SIG-M5 (cell line): Measurements from ENCODE around the gene RBM43.
"Not testable (repeated sequence)": the region's sequence is repeated elsewhere in the genome, so short reads cannot be mapped to it uniquely, and the experiment has no call there.

Source experiments
- DNase-seq: peaks from one replicate; lab custom pipeline; 2025; lab: John Stamatoyannopoulos, UW

RBM43 gene

DNA sequence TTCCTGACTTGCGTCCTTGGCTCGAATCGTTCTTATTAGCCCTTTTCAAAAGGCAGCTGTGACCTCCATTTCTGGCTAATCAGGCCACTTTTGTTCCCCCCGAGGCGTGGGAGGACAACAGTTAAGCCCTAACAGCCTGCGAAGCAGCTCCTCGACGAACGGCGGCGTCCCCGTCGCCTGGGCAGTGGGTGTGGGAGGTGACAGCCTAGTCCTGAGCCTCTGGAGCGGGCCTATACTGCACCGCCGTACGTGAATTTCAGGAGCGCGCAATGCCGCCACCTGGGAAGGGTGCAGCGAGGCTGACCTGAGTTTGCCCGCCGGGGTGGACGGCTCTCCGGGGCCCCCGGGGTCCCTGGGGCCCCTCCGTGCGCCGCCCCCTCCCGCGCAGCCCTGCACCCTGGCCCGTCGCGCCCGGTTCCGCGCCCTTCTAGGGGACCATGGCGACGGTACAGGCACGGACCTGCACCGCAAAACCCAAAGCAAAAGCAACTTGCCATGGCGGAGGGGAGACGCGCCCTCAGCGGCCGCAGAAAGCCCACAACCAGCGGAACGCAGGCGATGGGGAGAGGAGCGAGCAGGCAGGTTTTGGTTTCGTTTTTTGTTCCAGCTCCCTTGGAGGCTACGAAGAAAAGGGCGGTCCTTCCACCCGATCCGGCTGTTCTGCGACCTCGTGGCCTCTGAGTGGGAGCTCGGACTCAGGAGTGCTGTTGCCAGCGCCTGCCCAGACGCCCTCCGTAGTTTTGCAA lies at the start of gene RBM43:
TSS of gene RBM43 (minus strand) at position 633 of the 746 bp plus-strand sequence. CDS start at position 497, 136 bp downstream.
- DNase-seq = peak; percentile 20

DNA sequence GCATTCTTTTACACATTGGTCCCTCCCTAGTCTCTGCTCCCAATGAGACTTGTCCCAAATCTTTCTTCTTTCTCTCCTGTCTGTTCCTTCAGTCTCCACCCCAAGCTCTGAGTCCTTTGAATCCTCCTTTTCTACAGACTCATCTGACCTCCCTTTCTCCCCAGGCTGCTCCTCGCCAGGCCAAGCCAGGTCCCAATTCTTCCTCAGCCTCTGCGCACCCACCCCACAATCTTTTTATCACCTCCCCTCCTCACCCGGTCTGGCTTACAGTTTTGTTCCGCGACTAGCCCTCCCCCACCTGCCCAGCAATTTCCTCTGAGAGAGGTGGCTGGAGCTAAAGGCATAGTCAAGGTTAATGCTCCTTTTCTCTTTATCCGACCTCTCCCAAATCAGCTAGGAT lies 48.6 kb upstream of the RBM43 start:
- DNase-seq = not testable (repeated sequence)

DNA sequence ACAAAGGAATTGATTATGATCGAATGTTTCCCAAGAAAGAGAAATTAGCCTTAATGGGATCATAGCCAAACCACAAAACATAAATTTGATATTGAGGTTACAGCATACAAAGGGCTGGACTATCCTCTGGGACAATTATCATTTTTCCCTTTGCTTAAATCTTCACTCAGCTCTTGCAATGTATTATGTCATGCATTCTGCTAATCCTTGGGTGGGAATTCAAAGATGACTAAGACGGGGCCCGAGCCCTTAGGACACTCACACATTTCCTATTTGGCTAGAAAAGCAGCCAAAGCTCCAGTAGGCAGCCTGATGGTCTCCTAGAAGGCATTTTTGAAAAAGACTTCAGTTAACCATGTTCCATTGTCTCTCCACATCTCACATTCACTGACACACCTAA lies 45.0 kb upstream of the RBM43 start:
- DNase-seq = no peak

DNA sequence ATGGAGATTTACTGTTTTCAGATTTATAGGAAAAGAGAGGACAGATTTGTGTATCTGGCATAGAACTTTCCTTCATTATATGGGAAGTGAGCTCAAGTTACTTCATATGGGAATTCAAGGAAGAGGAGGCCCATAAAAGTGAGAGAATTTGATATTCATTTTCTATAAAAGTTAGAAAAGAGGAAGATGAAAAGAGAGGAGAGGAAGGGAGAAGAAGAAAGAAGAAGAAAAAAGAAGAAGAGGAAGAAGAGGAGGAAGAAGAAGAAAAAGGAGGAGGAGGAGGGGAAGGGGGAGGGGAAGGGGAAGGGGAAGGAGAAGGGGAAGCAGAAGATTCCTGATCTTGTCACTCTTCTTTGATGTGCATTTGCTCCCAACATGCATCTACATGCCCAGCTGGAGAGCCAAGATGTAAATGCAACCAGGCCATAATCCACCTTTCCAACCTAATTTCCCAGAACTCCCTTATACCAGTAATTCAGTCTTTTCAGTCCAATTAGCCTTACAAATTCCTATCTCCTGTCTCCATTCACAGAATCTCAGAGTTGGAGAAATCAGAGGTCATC lies 43.5 kb upstream of the RBM43 start:
- DNase-seq = no peak

DNA sequence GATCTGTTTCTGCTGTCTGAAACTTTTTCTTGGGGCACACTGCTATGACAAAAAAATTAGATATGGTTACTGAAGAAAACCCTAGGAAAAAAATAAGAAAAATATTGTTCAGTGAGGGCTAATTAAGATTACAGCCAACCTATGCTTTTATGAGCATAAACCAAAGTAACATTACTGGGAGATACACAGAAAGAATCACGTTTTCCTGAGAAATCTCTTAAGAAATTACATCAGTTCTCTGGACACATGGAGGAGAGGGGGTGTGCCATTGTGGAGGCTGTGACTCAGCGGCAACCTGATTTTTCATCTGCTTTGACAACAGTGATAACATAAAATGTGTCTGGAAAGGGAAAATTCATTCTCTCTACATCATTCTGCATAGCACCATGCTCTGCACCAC lies 41.2 kb upstream of the RBM43 start:
- no peak for DNase-seq

DNA sequence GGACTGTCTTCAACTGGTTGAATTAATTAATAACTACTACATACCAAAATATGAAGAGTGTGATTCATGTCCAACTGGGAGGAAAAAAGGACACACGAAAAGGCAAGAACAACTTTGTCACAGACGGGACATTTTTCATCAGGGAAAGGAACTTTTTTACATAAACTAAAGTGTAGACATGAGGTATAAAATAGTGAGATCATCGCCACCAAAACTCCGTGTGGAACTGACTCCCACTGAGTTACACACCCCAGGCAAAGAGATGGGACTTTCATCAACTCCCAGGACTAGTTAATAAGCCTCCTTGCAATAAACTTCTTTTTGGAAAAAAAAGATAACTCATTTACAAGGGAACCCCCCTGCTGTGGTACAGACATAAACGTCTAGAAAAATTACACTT lies 40.7 kb upstream of the RBM43 start:
- DNase-seq = no peak

DNA sequence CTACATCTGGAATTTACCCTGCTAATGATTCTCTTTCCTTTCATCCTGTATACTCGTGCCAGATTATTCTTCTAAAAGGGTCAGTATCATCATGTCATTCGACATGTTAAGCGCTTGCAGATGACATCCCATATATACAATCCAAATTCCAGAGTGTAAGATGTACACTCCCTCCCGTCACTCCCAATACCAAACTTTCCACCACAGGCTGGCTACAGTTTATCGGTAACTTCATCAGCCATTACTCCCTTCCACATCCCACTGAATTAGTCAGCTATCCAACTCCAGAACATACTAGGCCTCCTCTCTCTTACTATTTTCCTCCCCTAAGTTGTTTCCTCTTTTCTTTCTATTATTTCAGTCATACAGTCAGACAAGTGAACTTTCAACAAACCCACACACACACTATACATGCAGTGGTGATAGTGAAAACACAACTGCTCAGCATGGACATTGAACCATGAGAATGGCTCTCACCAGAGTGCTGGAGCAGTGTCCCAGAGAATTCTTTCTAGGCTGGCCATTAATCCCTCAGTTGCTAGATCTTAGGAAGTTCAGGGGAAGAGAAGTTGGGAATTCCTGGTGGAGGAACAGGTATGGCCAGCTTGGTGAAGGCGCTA lies 38.4 kb upstream of the RBM43 start:
- no peak for DNase-seq

DNA sequence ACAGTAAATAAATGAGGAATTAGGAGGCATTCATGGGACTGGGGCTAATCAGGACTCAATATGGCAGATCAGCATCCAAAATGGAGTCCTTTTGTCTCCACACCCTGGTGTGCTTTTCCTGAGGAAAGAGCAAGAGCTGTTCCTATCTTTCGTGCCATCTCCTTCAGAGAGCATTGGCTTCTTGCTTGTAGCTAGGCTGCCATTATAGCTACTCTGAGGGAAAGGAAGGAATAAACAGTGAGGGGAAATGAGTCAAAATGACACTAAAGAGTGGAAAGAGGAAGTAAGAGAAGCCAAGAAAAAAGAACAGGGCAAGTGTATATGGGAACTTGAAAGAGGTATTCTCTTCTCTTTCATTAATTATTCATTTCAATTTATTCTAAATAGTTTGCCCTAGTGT lies 36.2 kb upstream of the RBM43 start:
- DNase-seq = peak; percentile 79

DNA sequence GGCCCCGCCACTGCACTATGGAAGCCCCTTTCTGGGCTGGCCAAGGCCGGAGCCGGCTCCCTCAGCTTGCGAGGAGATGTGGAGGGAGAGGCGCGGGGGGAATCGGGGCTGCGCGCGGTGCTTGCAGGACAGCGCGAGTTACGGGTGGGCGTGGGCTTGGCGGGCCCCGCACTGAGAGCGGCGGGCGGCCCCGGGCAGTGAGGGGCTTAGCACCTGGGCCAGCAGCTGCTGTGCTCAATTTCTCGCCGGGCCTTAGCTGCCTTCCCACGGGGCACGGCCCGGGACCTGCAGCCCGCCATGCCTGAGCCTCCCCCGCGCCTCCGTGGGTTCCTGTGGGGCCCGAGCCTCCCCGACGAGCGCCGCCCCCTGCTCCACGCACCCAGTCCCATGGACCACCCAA lies 34.3 kb upstream of the RBM43 start:
- DNase-seq = not testable (repeated sequence)

DNA sequence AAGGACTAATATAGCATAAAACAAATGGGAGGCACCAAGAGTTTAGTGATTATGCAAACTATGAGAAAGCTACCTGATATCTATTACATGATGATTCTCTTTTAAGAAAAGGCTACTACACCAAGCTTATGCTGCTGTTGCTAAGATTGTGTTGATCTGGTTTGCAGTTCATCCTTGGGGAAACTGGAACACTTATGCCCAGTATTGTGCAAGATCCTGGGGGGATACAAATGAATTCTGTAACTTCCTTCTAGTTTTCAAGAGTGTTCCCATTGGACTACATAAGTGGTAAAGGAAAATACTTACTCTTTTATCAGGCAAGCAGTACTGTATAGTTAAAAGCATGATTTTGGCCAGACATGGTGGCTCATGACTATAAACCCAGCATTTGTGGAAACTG lies 30.9 kb upstream of the RBM43 start:
- no peak for DNase-seq

DNA sequence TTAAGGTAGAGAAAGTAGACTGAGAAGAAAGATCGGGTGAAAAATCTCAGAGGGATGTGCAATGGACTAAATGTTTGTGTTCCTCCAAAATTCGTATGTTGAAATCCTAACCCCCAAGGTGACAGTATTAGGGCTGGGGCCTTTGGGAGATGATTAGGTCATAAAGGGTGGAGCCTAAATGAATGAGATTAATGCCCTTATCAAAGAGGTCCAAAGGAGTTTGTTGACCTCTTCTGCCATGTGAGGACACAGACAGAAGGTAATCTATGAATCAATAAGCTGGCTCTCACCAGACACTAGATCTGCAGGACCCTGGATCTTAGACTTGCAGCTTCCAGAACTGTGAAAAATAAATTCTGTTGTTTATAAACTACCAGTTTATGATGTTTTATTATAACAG lies 30.5 kb upstream of the RBM43 start:
- no peak for DNase-seq

DNA sequence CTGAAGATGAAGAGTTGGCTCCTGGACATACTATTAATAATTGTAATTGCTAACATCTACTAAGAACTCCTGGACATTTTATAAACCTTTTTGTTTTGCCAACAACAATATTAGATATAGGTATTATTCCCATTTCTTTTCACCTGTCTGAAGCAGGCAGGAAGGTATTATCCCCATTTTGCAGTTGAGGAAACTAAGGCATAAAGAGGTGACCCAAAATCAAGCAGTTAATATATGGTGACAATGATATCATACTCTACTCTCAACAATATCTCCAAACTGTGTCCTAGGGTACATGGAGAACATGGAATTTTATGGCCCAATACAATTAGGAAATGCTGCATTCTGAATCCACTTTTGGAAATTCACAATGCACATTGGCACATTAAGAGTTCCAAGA lies 29.6 kb upstream of the RBM43 start:
- no peak for DNase-seq

DNA sequence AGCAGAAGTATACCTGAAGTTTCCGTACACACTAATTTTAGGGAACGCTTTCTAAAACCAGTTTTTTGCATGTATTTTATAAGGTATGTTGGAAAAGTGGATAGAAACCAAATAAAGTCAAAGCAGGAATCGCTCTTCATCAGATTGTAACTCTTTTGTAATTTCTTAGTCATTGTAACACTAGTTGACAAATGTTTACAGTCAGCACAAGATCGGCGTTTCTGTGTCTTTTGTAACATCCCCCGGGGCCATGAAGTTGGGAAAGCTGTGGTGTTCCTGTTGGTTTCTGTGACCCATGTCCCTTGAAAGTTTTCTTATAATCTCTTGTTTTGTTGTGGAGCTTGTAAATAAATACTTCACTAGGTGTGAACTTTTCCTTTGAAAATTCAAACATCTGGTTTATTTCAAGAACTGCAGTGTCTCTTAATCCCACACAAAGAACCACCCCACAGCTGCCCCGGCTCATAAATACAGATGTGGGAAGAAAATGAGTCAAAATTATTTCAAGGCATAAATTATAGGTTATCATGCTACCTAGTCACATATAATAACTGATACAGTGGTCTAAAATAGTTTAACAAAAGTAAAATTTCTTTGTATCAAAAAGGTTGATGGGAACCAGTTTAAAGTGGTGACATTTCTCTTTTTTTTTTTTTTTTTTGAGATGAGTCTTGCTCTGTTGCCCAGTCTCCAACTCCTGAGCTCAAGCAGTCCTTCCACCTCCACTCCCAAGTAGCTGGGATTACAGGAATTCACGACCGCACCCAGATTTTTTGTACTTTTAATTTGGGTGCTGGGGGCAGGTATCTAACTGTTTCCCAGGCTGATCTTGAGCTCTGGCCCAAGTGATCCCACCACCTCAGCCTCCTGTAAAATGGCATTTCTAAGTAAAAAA lies 28.6 kb upstream of the RBM43 start:
- no peak for DNase-seq

DNA sequence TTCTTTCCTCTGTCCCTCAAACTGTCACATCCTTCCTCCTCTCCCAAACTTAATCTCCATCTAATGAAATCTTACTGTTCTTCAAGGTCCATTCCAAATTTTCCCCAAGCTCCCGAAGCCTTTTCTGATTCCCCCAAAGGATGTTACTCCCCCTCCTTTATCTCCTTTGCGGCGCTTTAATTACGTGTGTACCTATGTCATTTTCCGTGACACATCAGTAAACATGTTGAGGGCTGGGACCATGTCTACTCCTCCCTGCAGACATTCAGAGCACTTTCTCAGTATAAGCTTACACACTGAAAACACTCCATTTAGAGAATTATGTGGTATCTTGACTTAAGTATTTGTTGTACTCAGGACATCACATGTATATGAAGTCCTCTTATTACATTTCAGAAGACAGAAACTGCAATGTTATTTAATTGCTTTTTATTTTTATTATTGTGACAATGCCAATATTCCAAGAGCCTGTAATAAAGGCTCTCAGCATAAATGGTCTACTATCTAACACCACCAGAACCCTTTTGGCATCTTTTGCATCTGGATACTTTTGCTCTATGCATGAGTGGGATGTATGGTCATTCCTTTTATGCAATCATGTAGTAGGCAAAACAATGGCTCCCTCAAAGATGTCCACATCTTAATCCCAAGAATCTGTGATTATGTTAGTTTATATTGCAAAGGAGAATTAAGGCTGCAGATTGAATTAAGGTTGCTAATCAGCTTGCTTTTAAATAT lies 26.0 kb upstream of the RBM43 start:
- DNase-seq = no peak

DNA sequence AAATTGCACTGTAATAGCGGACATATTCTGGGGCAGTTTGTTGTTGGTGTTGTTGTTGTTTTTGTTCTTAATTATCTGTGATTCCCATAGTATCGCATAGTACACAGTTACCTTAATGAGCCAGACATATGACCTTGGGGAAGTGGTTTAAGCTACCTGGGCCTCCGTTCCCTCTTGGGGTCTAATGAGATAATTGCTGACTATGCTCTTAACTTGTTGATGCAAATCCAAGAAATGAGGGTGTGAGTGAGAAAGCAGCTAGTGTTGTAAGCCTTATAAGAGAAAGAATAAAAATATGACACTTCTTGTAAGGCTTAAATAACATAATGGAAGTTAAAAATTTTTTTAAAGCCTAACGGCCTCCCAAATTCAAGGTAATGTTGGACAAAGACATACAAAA lies 20.7 kb upstream of the RBM43 start:
- no peak for DNase-seq

DNA sequence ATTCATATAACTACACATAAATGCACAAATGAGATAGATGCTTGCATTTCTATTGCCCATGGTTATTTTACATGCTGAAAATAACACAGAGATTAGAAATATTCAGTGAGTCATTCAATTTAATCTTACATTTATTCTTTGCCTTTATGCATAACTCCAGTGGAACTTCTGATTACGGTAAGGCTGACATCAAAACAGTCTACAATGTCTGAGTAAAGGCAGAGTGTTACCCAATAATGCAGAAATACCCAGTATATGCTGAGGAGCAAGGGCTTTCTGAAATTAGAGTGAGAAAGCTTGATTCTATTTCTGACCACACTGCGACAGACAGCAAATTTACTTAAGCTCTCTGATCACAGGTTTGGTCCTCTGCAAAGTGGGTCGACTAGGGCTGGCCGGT lies 18.6 kb upstream of the RBM43 start:
- DNase-seq = no peak

DNA sequence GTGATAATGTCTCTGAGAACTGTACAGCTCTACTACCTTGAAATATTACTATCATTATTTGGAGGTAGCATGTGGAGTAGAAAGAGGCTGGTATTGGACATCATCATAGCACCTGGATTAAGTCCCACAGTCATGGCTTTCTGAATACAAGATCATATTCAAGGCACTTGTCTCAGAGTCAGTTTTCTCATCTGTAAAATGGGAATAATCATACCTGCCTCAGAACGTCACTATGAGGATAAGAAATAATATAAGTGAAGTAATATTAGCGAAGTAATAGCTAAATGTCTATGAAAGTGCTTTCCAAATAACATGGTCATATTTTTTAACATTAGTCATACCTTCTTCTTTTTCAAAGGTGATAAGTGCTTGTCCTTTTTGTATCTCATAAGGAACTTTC lies 16.8 kb upstream of the RBM43 start:
- DNase-seq = no peak

DNA sequence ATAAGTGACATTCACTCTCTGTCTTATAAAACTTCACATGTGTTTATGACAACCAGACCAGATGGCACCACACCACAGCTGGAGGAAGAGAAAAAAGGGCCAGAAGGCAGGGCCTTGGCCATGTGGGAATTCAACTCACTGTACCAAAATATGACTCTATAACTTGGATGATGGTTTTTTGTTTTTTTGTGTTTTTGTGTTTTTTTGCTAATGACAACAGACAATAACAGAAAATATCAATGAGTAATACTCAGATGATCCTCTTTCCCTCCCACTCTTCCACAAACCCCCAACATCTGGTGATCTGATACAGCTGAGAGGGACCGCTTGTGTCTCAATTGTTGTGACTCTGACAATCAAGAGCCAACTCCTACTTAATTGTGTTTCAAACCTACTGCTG lies 15.4 kb upstream of the RBM43 start:
- DNase-seq = no peak

DNA sequence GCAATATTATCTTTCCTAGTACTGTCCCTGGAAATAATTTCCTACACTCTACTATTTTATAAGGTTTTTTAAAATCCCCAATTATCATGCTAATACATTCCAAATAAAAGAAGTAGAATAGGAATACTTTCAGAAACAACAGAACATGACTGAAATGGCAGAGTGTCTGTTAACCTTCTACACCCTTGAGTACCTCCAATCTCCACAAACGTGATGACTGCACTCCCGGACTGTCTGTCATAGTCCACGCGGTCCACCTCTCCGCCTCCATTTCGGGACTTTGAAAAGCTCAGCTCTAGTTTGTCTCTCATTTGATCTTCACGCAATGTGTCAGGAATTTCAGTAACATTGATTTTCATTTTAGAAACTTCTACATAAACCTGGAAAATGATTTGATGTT lies 13.6 kb upstream of the RBM43 start:
- no peak for DNase-seq

DNA sequence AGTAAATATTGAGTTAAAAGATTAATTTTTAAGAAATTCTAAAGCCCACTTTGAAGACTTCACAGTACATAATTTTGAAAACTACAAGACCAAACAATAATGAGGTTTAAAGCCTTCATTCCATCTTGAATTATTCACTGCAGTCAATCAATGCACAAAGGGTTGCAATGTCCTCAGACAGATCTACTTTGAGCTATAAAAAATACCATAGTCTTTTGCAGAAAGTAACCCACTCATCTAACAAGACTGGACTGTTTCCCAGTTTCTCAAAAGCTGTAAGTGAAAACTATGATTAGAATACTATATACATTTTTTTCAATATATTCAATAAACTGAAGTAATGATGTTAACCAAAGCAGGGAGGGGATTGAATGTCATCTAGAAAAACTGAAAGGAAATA lies 10.2 kb upstream of the RBM43 start:
- no peak for DNase-seq

DNA sequence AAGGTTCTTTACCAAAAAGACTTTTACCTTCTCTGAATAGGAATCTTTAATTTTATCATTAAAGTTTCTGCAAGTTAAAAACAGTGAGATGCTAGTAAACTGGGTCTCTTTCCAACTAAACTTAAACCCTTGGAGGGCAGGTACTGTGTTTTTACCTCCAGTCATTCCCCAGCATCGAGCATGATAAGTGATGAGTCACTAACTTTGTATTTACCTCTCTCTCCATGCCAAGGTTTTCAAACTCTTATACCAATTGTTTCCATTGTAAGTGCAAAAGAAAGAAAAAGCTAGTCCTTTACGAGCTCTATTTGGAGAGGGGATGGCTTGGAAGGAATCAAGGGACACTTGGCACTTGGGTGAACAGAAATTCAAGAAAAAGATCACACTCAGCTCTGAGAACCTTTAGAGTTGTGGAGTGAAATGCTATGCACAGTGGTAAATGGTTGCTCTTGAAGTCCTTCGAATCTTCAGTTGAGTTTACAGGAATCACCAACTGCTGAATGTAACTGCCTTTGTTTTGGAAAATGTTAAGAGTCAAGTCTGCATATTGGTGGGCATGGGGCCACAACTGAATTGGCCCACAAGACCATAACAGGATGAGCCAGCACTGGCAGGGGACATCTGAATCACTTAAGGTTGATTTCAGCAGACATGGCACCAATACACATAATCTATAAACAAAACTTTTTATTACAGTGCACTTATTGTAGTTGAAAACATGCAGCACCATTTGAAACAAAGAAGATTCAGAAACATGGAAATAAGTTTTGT lies 8.3 kb upstream of the RBM43 start:
- no peak for DNase-seq
